PC-3 (cell line): Measurements from ENCODE around the gene FAM174B. TPM values are rescaled to one million over a fixed set of nuclear protein-coding genes. Genes with fewer than 3 reads are reported as not detected.

ENCODE experiments used
- ATAC-seq: fragments of 200-7000 bp; cut with Tn5 transposase; 2 replicates; pipeline ENCODE4 v1.9.1; 2020; ENCODE audit warnings: mild to moderate bottlenecking, moderate library complexity
- BruUV-seq: library from RNA; stranded (reverse); fragments of 400-500 nt; replicated peaks from 2 replicates; lab custom pipeline; 2021; lab: Mats Ljungman, UMichigan
- CTCF ChIA-PET: fragments of 300-600 bp; sonication (Branson Sonifier 250); formaldehyde crosslinking; loops from one replicate; lab custom pipeline; 2022; ENCODE audit warnings: antibody characterized with exemption; lab: Charles Lee
- POLR2A ChIA-PET: fragments of 300-600 bp; sonication (Branson Sonifier 250); formaldehyde crosslinking; loops from one replicate; lab custom pipeline; 2022; ENCODE audit warnings: antibody characterized with exemption; ENCODE audit not compliant: unreplicated experiment; lab: Charles Lee
- DNase-seq: peaks from one replicate; pipeline ENCODE4 v3.0.0-alpha.2; 2015
- H2AFZ ChIP-seq: fragments of 300-600 bp; sonication (generic); 2 replicates; pipeline ENCODE4 v1.6.0; 2016; ENCODE audit warnings: antibody characterized with exemption, low read length
- H3F3A ChIP-seq: fragments of 300-600 bp; sonication (generic); one replicate; pipeline ENCODE4 v1.6.0; 2017; ENCODE audit warnings: antibody characterized with exemption, low read length, control low read depth, mild to moderate bottlenecking; ENCODE audit not compliant: unreplicated experiment
- H3K27ac ChIP-seq: fragments of 300-600 bp; sonication (generic); 2 replicates; pipeline ENCODE4 v1.5.1; 2016; ENCODE audit warnings: mild to moderate bottlenecking, low read length
- H3K27me3 ChIP-seq: fragments of 300-600 bp; sonication (generic); 2 replicates; pipeline ENCODE4 v1.6.1; 2016; ENCODE audit warnings: low read length, mixed read lengths
- H3K36me3 ChIP-seq: fragments of 300-600 bp; sonication (generic); 2 replicates; pipeline ENCODE4 v1.6.1; 2016; ENCODE audit warnings: low read depth, mixed run types, low read length, mixed read lengths
- H3K4me1 ChIP-seq: fragments of 300-600 bp; sonication (generic); 2 replicates; pipeline ENCODE4 v1.5.1; 2016; ENCODE audit warnings: low read length; ENCODE audit not compliant: insufficient read depth
- H3K4me2 ChIP-seq: fragments of 300-600 bp; sonication (generic); 2 replicates; pipeline ENCODE4 v1.6.0; 2016; ENCODE audit warnings: low read length
- H3K4me3 ChIP-seq: fragments of 300-600 bp; sonication (generic); 2 replicates; pipeline ENCODE4 v1.5.1; 2016; ENCODE audit warnings: mild to moderate bottlenecking, low read length, mixed read lengths
- H3K79me2 ChIP-seq: fragments of 300-600 bp; sonication (generic); 2 replicates; pipeline ENCODE4 v1.6.1; 2017; ENCODE audit warnings: low read length, mixed read lengths
- H3K9ac ChIP-seq: fragments of 300-600 bp; sonication (generic); 2 replicates; pipeline ENCODE4 v1.6.0; 2016; ENCODE audit warnings: mild to moderate bottlenecking, low read length
- H3K9me2 ChIP-seq: fragments of 300-600 bp; sonication (generic); replicated peaks from 2 replicates; pipeline ENCODE4 v1.6.1; 2016; ENCODE audit warnings: mixed run types, low read length, mixed read lengths
- H3K9me3 ChIP-seq: fragments of 300-600 bp; sonication (generic); 2 replicates; pipeline ENCODE4 v1.6.1; 2016; ENCODE audit warnings: low read length, mixed read lengths
- H4K20me1 ChIP-seq: fragments of 300-600 bp; sonication (generic); 2 replicates; pipeline ENCODE4 v1.6.1; 2016; ENCODE audit warnings: low read length, mixed read lengths
- EZH2 ChIP-seq: fragments of 300-600 bp; sonication (generic); IDR thresholded peaks from one replicate; pipeline ENCODE4 v1.6.1; 2017; ENCODE audit warnings: antibody characterized with exemption, mild to moderate bottlenecking, low read length; ENCODE audit not compliant: unreplicated experiment
- EZH2phosphoT487 ChIP-seq: fragments of 300-600 bp; sonication (generic); IDR thresholded peaks from 2 replicates; pipeline ENCODE4 v1.6.1; 2018; ENCODE audit warnings: mild to moderate bottlenecking, antibody characterized with exemption, low read length, borderline replicate concordance
- intact Hi-C: fragments of 100-400 bp; cut with micrococcal nuclease; formaldehyde crosslinking; loops from 2 replicates; pipeline ENCODE4 v1.9.0; 2023
- total RNA-seq: library from RNA; depleted of rRNA; stranded (reverse); fragments of >200 nt; gene quantifications from 2 replicates; pipeline ENCODE4 v1.2.3, GENCODE V29; 2014
- TF ChIP-seq, protein P1 (sequence below): fragments of 300-600 bp; sonication (generic); conservative IDR thresholded peaks from 2 replicates; pipeline ENCODE4 v1.5.1; 2017; ENCODE audit warnings: antibody characterized with exemption, low read depth, mild to moderate bottlenecking, low read length

The FAM174B gene
- total RNA-seq, 1 experiment from 2014 or later = 9.6 TPM

GRCh38 chr15:92681141-92681631 is 25.6 kb upstream of the FAM174B start:
- no peak overlapping the region for H2AFZ ChIP-seq
- no TSS peak for BruUV-seq

GRCh38 chr15:92677999-92678398 is 22.4 kb upstream of the FAM174B start:
- H3K4me1 ChIP-seq = peaks cover 7% of the 10 kb centered on the region; the same call in 1 of the 2 replicates
- TF ChIP-seq, protein P1, sequence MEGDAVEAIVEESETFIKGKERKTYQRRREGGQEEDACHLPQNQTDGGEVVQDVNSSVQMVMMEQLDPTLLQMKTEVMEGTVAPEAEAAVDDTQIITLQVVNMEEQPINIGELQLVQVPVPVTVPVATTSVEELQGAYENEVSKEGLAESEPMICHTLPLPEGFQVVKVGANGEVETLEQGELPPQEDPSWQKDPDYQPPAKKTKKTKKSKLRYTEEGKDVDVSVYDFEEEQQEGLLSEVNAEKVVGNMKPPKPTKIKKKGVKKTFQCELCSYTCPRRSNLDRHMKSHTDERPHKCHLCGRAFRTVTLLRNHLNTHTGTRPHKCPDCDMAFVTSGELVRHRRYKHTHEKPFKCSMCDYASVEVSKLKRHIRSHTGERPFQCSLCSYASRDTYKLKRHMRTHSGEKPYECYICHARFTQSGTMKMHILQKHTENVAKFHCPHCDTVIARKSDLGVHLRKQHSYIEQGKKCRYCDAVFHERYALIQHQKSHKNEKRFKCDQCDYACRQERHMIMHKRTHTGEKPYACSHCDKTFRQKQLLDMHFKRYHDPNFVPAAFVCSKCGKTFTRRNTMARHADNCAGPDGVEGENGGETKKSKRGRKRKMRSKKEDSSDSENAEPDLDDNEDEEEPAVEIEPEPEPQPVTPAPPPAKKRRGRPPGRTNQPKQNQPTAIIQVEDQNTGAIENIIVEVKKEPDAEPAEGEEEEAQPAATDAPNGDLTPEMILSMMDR = no peak
- TF ChIP-seq EZH2phosphoT487 (no peak), EZH2 (no peak)
- ATAC-seq (no peak), DNase-seq (no peak)
- H3K27ac ChIP-seq = no peak overlapping the region
- no peaks in the 10 kb centered on the region for H3K9me3 ChIP-seq
- no peaks in the 10 kb centered on the region for H3F3A ChIP-seq
- H4K20me1 ChIP-seq = no peaks in the 10 kb centered on the region
- no peak overlapping the region for H3K9ac ChIP-seq
- H3K9me2 ChIP-seq = no peaks in the 10 kb centered on the region
- POLR2A ChIA-PET = no interaction called here
- no peaks in the 10 kb centered on the region for H3K27me3 ChIP-seq
- H3K36me3 ChIP-seq = no peaks in the 10 kb centered on the region
- intact Hi-C loops = no loop called here
- no peak overlapping the region for H2AFZ ChIP-seq
- no peak overlapping the region for H3K4me2 ChIP-seq
- no peak overlapping the region for H3K4me3 ChIP-seq
- H3K79me2 ChIP-seq = no peaks in the 10 kb centered on the region
- CTCF ChIA-PET = no interaction called here
- no TSS peak for BruUV-seq

More at GRCh38 chr15:92681141-92681631, 25.6 kb upstream of the FAM174B start:
- H3K4me2 ChIP-seq = no peak overlapping the region
- no peaks in the 10 kb centered on the region for H3K9me3 ChIP-seq
- TF ChIP-seq EZH2 = no peak
- no peak for TF ChIP-seq EZH2phosphoT487
- TF ChIP-seq, protein P1 = no peak
- H3K9me2 ChIP-seq = no peaks in the 10 kb centered on the region
- H3K4me1 ChIP-seq = peaks cover 7% of the 10 kb centered on the region; the same call in 1 of the 2 replicates
- no peak for ATAC-seq
- H3K4me3 ChIP-seq = no peak overlapping the region
- no peaks in the 10 kb centered on the region for H4K20me1 ChIP-seq
- intact Hi-C loops = loop anchor here (5.0 kb wide), 2 partner anchors 69 to 159 kb away; no protein-coding TSS in a partner anchor
- no peaks in the 10 kb centered on the region for H3K27me3 ChIP-seq
- ChIA-PET POLR2A (no interaction called here), CTCF (interaction anchor here (0.7 kb wide), 1 partner anchor 15 kb away, joined by 6 read pairs; no protein-coding TSS in a partner anchor)
- H3K79me2 ChIP-seq = no peaks in the 10 kb centered on the region
- no peak overlapping the region for H3K9ac ChIP-seq
- H3K27ac ChIP-seq = no peak overlapping the region
- no peaks in the 10 kb centered on the region for H3F3A ChIP-seq
- no peak for DNase-seq
- no peaks in the 10 kb centered on the region for H3K36me3 ChIP-seq

GRCh38 chr15:92676561-92676960 is 21.0 kb upstream of the FAM174B start:
- H3K36me3 ChIP-seq = no peaks in the 10 kb centered on the region
- H4K20me1 ChIP-seq = no peaks in the 10 kb centered on the region
- no peak for ATAC-seq
- no peaks in the 10 kb centered on the region for H3F3A ChIP-seq
- H3K4me3 ChIP-seq = no peak overlapping the region
- no peak overlapping the region for H2AFZ ChIP-seq
- no peak overlapping the region for H3K4me2 ChIP-seq
- ChIA-PET CTCF (no interaction called here), POLR2A (no interaction called here)
- no peak overlapping the region for H3K27ac ChIP-seq
- no peak for DNase-seq
- intact Hi-C loops = no loop called here
- H3K9me2 ChIP-seq = no peaks in the 10 kb centered on the region
- no peaks in the 10 kb centered on the region for H3K27me3 ChIP-seq
- BruUV-seq = no TSS peak
- TF ChIP-seq, protein P1 = no peak
- TF ChIP-seq EZH2phosphoT487 = no peak
- TF ChIP-seq EZH2 = no peak
- no peaks in the 10 kb centered on the region for H3K9me3 ChIP-seq
- H3K9ac ChIP-seq = no peak overlapping the region
- H3K4me1 ChIP-seq = peaks cover 7% of the 10 kb centered on the region; the same call in 1 of the 2 replicates
- H3K79me2 ChIP-seq = no peaks in the 10 kb centered on the region
